Body of pancreas (tissue), 4 donors: ENCODE data around the gene MT1A.
"Not testable (repeated sequence)": the region's sequence is repeated elsewhere in the genome, so short reads cannot be mapped to it uniquely, and the experiment has no call there.

Source experiments
- POLR2A ChIP-seq, 3 donors: fragments of 450-650 bp; IDR thresholded peaks; one replicate each; pipeline ENCODE4 v1.6.1; 2016; ENCODE audit warnings: antibody characterized with exemption in 3 of 3, mild to moderate bottlenecking in 2 of 3
- TF ChIP-seq, protein P1 (sequence below), 7 experiments: fragments of 450-650 bp in 4 of 7; fragments of 200-600 bp in 3 of 7; sonication (generic) in 3 of 7; IDR thresholded peaks; one replicate each; pipeline ENCODE4 v1.5.1; 2016 to 2019; ENCODE audit warnings: antibody characterized with exemption in 7 of 7

DNA sequence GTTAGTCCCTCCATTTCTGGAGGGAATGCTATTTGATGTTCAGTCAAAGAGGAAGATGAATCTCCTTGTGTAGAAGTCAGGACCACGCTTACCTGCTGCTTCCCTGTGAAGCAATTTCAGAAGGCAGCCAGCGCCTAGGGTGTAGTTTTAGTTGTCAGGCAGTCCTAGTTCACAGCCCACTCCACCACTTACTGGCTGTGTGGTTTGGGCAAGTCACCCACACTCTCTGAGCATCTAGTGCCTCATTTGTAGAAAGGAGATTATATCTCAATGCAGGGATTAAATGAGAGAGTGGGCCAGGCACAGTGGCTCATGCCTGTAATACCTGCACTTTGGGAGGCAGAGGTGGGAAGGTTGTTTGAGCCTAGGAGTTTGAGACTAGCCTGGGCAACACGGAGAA, 33.7 kb downstream of the MT1A start:
- TF ChIP-seq, protein P1, sequence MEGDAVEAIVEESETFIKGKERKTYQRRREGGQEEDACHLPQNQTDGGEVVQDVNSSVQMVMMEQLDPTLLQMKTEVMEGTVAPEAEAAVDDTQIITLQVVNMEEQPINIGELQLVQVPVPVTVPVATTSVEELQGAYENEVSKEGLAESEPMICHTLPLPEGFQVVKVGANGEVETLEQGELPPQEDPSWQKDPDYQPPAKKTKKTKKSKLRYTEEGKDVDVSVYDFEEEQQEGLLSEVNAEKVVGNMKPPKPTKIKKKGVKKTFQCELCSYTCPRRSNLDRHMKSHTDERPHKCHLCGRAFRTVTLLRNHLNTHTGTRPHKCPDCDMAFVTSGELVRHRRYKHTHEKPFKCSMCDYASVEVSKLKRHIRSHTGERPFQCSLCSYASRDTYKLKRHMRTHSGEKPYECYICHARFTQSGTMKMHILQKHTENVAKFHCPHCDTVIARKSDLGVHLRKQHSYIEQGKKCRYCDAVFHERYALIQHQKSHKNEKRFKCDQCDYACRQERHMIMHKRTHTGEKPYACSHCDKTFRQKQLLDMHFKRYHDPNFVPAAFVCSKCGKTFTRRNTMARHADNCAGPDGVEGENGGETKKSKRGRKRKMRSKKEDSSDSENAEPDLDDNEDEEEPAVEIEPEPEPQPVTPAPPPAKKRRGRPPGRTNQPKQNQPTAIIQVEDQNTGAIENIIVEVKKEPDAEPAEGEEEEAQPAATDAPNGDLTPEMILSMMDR (IDR thresholded peaks at IDR 0.05), result not testable (repeated sequence)
- not testable (repeated sequence) for TF ChIP-seq POLR2A (IDR thresholded peaks at IDR 0.05)
